ENCODE results near the gene IMP4.
"Not testable (repeated sequence)": the region's sequence is repeated elsewhere in the genome, so short reads cannot be mapped to it uniquely, and the experiment has no call there.

The IMP4 gene

GRCh38 chr2:130342533-130343275, at the start of gene IMP4:
TSS of gene IMP4 (plus strand) at chr2:130342897. CDS start at chr2:130342933, 36 bp downstream.
- DNase-seq (ENCODE audit: low spot score), result peak; percentile 100

- no peak for DNase-seq (ENCODE audit: low spot score)
Measured at GRCh38 chr2:130300258-130300969, 42.3 kb upstream of the IMP4 start.

- no peak for DNase-seq (ENCODE audit: low spot score)
Measured at GRCh38 chr2:130300970-130301348, 41.7 kb upstream of the IMP4 start.

- DNase-seq (ENCODE audit: low spot score), result no peak
Measured at GRCh38 chr2:130302164-130302886, 40.4 kb upstream of the IMP4 start.

GRCh38 chr2:130303169-130303568, 39.5 kb upstream of the IMP4 start:
- DNase-seq (ENCODE audit: low spot score), result no peak

GRCh38 chr2:130304726-130305125, 38.0 kb upstream of the IMP4 start:
- DNase-seq (ENCODE audit: low spot score), result no peak

GRCh38 chr2:130307850-130308249, 34.8 kb upstream of the IMP4 start:
- no peak for DNase-seq (ENCODE audit: low spot score)

GRCh38 chr2:130310881-130311280, 31.8 kb upstream of the IMP4 start:
- DNase-seq (ENCODE audit: low spot score), result no peak

- no peak for DNase-seq (ENCODE audit: low spot score)
Measured at GRCh38 chr2:130313812-130314334, 28.8 kb upstream of the IMP4 start.

GRCh38 chr2:130314377-130314776, 28.3 kb upstream of the IMP4 start:
- no peak for DNase-seq (ENCODE audit: low spot score)

- no peak for DNase-seq (ENCODE audit: low spot score)
Measured at GRCh38 chr2:130316596-130316995, 26.1 kb upstream of the IMP4 start.

- DNase-seq (ENCODE audit: low spot score), result no peak
Measured at GRCh38 chr2:130318906-130319305, 23.8 kb upstream of the IMP4 start.

- DNase-seq (ENCODE audit: low spot score), result no peak
Measured at GRCh38 chr2:130319536-130319935, 23.2 kb upstream of the IMP4 start.

GRCh38 chr2:130327703-130328527, 14.8 kb upstream of the IMP4 start:
- DNase-seq (ENCODE audit: low spot score), result no peak

- DNase-seq (ENCODE audit: low spot score), result no peak
Measured at GRCh38 chr2:130328710-130329109, 14.0 kb upstream of the IMP4 start.

GRCh38 chr2:130332271-130333073, 10.2 kb upstream of the IMP4 start:
- peak; percentile 55 for DNase-seq (ENCODE audit: low spot score)

GRCh38 chr2:130333253-130333652, 9.4 kb upstream of the IMP4 start:
- not testable (repeated sequence) for DNase-seq (ENCODE audit: low spot score)

GRCh38 chr2:130334026-130334425, 8.7 kb upstream of the IMP4 start:
- no peak for DNase-seq (ENCODE audit: low spot score)

- DNase-seq (ENCODE audit: low spot score), result no peak
Measured at GRCh38 chr2:130335226-130335625, 7.5 kb upstream of the IMP4 start.

GRCh38 chr2:130336150-130336876, 6.4 kb upstream of the IMP4 start:
- DNase-seq (ENCODE audit: low spot score), result peak; percentile 29
